Cardiac fibroblast (primary cell): ENCODE measurements around the gene E2F7.

Experiments used
- DNase-seq, 2 donors: peaks; one replicate each; pipeline versions ENCODE4 v3.0.0 to v3.0.0-alpha.2; 2010; ENCODE audit warnings: low read depth in 2 of 2
- H3K4me3 ChIP-seq, 2 donors: replicated peaks in 1 of 2; 1 replicate in 1 of 2; 2 replicates in 1 of 2; pipeline ENCODE4 v1.5.1; 2011; ENCODE audit warnings: low read depth in 2 of 2, low read length in 2 of 2, mild to moderate bottlenecking in 2 of 2, moderate library complexity in 1 of 2
- TF ChIP-seq, protein P1 (sequence below): IDR thresholded peaks from one replicate; pipeline ENCODE4 v1.5.1; 2011; ENCODE audit warnings: low read depth, mild to moderate bottlenecking, low read length, inconsistent platforms

Gene E2F7

DNA sequence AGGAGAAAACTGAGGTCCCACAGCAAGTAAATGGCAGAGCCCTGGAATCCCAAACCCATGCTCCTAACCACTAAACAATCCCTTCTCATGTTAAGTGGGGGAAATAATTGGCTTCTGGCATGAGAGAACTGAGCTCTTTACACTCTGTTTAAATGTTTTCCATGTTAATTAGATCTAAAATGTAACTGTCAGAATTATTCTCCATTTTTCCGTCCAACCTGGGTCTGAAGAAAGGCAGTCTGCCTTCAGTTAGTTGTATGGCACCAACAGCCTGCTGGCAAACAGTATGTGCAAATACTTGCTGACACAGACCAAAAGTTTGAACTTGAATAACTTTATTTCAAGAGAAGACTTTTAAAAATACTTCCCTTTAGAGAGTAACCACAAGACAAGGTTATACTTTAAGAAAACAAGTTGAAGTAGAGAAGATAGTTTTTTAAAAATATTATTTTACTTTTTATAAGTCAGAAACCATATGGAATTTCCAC lies 59.7 kb downstream of the E2F7 start:
- DNase-seq = no peak
- no peak overlapping the region for H3K4me3 ChIP-seq
- TF ChIP-seq, protein P1, sequence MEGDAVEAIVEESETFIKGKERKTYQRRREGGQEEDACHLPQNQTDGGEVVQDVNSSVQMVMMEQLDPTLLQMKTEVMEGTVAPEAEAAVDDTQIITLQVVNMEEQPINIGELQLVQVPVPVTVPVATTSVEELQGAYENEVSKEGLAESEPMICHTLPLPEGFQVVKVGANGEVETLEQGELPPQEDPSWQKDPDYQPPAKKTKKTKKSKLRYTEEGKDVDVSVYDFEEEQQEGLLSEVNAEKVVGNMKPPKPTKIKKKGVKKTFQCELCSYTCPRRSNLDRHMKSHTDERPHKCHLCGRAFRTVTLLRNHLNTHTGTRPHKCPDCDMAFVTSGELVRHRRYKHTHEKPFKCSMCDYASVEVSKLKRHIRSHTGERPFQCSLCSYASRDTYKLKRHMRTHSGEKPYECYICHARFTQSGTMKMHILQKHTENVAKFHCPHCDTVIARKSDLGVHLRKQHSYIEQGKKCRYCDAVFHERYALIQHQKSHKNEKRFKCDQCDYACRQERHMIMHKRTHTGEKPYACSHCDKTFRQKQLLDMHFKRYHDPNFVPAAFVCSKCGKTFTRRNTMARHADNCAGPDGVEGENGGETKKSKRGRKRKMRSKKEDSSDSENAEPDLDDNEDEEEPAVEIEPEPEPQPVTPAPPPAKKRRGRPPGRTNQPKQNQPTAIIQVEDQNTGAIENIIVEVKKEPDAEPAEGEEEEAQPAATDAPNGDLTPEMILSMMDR = no peak

DNA sequence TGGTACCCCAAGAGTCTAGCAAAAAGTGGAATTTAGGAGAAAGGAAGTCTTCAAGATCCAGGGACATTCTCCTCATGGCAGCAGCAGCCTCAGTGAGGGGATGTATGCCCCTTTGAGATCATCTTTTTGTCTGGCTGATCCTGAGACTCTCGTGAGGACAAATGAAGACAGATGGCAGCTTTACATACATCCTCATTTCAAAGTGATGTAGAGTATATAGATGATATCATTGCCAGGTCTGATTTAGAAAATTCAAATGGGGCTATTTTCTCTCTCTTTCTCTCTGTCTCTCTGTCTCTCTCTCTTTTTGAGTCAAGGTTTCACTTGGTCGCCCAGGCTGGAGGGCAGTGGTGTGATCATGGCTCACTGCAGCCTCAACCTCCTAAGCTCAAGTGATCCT lies 61.5 kb downstream of the E2F7 start:
- DNase-seq = no peak
- H3K4me3 ChIP-seq = no peak overlapping the region
- TF ChIP-seq, protein P1 = no peak

DNA sequence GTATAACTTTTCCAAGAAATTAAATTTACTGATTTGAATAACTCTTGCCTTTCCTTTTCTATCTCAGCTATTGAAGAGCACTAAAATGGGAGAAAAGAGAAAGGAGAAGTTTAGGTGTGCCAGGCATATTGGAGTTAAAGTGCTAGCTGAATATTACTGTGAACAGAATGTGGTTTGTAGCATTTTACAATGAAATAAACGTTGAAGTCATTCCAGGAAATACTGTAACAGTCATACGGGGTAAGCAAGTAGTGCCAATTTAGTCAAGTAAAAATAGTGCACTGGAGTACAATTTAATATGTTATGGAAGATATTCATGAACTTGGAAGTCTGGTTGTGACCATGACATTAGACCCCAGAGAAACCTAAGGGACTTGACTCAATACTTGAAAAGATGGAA lies 62.1 kb downstream of the E2F7 start:
- TF ChIP-seq, protein P1 = no peak
- DNase-seq = no peak
- H3K4me3 ChIP-seq = no peak overlapping the region

DNA sequence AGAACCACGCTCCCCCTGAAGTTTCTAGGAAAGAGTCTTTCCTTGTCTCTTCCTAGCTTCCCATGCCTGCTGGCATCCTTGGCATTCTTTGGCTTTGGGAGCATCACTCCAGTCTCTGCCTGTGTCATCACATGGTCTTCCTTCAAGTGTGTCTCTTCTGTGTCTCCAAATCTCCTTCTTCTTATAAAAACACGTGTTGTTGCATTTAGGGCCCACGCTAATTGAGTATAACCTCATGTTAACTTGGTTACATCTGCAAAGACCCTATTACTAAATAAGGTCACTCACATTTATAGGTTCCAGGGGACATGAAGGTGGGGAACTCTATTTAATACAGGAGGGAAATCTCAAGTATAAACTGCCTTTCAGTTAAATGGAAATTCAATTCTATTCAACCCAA lies 63.0 kb downstream of the E2F7 start:
- DNase-seq = no peak
- TF ChIP-seq, protein P1 = no peak
- H3K4me3 ChIP-seq = no peak overlapping the region

DNA sequence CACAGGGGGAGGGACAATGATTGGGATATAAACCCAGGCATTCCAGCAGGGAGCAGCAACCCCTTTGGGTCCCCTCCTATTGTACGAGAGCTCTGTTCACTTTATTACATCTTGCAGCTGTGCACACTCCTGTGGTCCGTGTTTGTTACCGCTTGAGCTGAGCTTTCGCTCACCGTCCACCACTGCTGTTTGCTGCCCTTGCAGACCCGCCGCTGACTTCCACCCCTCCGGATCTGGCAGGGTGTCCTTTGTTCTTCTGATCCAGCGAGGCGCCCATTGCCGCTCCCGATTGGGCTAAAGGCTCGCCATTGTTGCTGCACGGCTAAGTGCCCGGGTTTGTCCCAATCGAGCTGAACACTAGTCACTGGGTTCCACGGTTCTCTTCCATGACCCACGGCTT lies 64.1 kb downstream of the E2F7 start:
- TF ChIP-seq, protein P1 = no peak
- no peak for DNase-seq

DNA sequence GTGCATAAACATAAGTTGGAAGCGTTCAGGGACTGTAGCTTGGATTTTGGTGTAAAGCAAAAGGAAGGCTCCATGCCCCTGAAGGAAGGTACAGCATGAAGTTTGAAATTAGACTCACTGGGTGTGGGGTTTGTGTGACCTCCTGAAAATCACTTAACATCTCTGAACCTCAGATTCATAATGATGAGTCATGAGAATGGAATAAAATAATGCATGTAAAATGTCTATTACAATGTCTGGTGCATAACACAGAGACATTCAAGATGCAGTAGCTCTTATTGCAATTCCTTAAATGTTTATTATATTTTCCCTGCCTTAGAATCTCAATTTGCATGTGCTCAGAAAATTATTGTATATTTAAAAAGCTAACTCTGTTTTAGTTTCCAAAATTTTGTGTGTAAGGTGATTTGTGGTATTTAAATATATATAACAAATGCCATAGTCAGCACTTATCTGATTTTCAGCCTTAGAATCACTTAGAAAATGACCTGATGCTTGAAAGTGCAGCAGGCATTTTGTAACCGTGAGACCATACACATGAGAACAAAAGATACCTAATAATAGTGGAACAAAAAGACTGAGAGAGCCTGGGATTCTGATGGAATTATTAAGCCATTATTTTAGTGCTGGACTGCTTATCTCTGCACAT lies 66.3 kb downstream of the E2F7 start:
- no peak for DNase-seq
- TF ChIP-seq, protein P1 = no peak

More for the DNA sequence above, 64.1 kb downstream of the E2F7 start:
- H3K4me3 ChIP-seq = no peak overlapping the region

DNA sequence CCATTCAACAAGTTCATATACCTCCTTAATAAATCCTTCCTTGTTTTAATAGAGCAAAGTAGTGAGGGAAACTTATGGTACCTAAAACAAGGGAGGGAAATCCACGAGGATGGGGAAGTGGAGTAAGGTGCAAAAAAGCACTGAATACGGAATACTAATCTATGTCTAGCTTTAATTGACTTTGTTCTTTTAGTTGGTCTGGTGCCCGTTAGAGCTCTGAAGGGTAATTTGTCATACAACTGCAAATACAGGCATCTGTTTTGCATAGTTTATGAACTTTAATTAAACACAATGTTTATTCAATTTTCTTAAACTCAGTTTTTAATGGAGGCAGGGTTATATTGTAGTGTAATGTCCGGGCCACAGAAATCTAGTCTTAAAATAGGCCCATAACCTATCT lies 67.0 kb downstream of the E2F7 start:
- H3K4me3 ChIP-seq = no peak overlapping the region
- DNase-seq = no peak
- TF ChIP-seq, protein P1 = no peak

More for the DNA sequence above, 66.3 kb downstream of the E2F7 start:
- no peak overlapping the region for H3K4me3 ChIP-seq
